Measurements from ENCODE around the gene NOP9. TPM values are rescaled to one million over a fixed set of nuclear protein-coding genes. Genes with fewer than 3 reads are reported as not detected.

NOP9 gene
- total and polyA plus RNA-seq, 2 experiments from 2014 or later: 3.7 to 13.2 TPM

DNA sequence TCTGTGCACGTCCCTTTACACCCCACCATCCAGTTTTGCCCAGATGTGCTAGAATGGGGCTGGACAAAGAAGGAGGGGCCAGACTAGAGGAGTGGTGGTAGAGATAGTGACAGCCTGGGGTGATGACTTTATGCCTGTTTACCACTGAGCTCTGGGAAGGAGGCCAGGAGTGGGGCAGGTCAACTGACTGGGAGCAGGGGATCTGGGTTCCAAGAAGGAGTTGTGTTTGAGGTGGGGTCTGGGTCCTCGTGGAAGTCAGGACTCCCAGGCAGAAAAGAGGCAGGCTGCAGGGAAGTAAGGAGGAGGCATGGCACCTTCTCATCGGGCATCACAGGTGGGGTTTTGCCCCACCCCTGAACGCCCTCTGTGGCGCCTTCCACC lies 10.6 kb downstream of the NOP9 start:
- peaks cover 2% of the 10 kb centered on the region for H3K79me2 ChIP-seq
- H3K4me1 ChIP-seq (ENCODE audit: insufficient read depth): peaks cover 5% of the 10 kb centered on the region
- H3K4me3 ChIP-seq: no peak overlapping the region
- no peak overlapping the region for H2AFZ ChIP-seq
- 94% methylated on average over 5 of the region's 5 CpGs for WGBS (ENCODE audit: low lambda C conversion rate, missing lambda C conversion rate)
- no peaks in the 10 kb centered on the region for H4K20me1 ChIP-seq (ENCODE audit: insufficient read depth, poor library complexity, severe bottlenecking)
- H3K4me2 ChIP-seq: no peak overlapping the region
- no peak overlapping the region for H3K27ac ChIP-seq
- TF ChIP-seq EZH2 (IDR thresholded peaks at IDR 0.05; ENCODE audit: borderline replicate concordance) (no peak), EZH2phosphoT487 (IDR thresholded peaks at IDR 0.05; ENCODE audit: low read depth, severe bottlenecking, unreplicated experiment) (no peak)
- TF ChIP-seq, protein P1, sequence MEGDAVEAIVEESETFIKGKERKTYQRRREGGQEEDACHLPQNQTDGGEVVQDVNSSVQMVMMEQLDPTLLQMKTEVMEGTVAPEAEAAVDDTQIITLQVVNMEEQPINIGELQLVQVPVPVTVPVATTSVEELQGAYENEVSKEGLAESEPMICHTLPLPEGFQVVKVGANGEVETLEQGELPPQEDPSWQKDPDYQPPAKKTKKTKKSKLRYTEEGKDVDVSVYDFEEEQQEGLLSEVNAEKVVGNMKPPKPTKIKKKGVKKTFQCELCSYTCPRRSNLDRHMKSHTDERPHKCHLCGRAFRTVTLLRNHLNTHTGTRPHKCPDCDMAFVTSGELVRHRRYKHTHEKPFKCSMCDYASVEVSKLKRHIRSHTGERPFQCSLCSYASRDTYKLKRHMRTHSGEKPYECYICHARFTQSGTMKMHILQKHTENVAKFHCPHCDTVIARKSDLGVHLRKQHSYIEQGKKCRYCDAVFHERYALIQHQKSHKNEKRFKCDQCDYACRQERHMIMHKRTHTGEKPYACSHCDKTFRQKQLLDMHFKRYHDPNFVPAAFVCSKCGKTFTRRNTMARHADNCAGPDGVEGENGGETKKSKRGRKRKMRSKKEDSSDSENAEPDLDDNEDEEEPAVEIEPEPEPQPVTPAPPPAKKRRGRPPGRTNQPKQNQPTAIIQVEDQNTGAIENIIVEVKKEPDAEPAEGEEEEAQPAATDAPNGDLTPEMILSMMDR (IDR thresholded peaks at IDR 0.05; ENCODE audit: poor library complexity): no peak
- H3K9me2 ChIP-seq (replicated peaks; ENCODE audit: insufficient read depth): no peaks in the 10 kb centered on the region
- no peak for DNase-seq (ENCODE audit: low spot score)
- no peaks in the 10 kb centered on the region for H3K9me3 ChIP-seq (ENCODE audit: low read depth)
- no peaks in the 10 kb centered on the region for H3K27me3 ChIP-seq
- H3K36me3 ChIP-seq (replicated peaks; ENCODE audit: insufficient read depth, low read depth): no peaks in the 10 kb centered on the region

- H3K4me2 ChIP-seq: no peak within 1 kb of the TSS
- H3K4me1 ChIP-seq (ENCODE audit: insufficient read depth): peaks cover 5% of the 10 kb centered on the region
- no peaks in the 10 kb centered on the region for H3K36me3 ChIP-seq (replicated peaks; ENCODE audit: insufficient read depth, low read depth)
- no peak within 1 kb of the TSS for H2AFZ ChIP-seq
- no peaks in the 10 kb centered on the region for H4K20me1 ChIP-seq (ENCODE audit: insufficient read depth, poor library complexity, severe bottlenecking)
- 99% methylated on average over 81 of the region's 99 CpGs for WGBS (ENCODE audit: low lambda C conversion rate, missing lambda C conversion rate)
- H3K9me2 ChIP-seq (replicated peaks; ENCODE audit: insufficient read depth): no peaks in the 10 kb centered on the region
- TF ChIP-seq EZH2 (IDR thresholded peaks at IDR 0.05; ENCODE audit: borderline replicate concordance) (no peak), EZH2phosphoT487 (IDR thresholded peaks at IDR 0.05; ENCODE audit: low read depth, severe bottlenecking, unreplicated experiment) (no peak)
- TF ChIP-seq, protein P1 (IDR thresholded peaks at IDR 0.05; ENCODE audit: poor library complexity): no peak
- H3K27me3 ChIP-seq: no peaks in the 10 kb centered on the region
- no peak within 1 kb of the TSS for H3K4me3 ChIP-seq
- no peaks in the 10 kb centered on the region for H3K9me3 ChIP-seq (ENCODE audit: low read depth)
- no peak for DNase-seq (ENCODE audit: low spot score)
- H3K27ac ChIP-seq: no peak within 1 kb of the TSS
- H3K79me2 ChIP-seq: peaks cover 2% of the 10 kb centered on the region
These were observed 11.3 kb downstream of the NOP9 start, which contains the start of gene LTB4R for GRCh38 chr14:24310646-24311604. LTB4R (plus strand) TSS chr14:24311502; CDS start chr14:24315652, 4,150 bp downstream.

DNA sequence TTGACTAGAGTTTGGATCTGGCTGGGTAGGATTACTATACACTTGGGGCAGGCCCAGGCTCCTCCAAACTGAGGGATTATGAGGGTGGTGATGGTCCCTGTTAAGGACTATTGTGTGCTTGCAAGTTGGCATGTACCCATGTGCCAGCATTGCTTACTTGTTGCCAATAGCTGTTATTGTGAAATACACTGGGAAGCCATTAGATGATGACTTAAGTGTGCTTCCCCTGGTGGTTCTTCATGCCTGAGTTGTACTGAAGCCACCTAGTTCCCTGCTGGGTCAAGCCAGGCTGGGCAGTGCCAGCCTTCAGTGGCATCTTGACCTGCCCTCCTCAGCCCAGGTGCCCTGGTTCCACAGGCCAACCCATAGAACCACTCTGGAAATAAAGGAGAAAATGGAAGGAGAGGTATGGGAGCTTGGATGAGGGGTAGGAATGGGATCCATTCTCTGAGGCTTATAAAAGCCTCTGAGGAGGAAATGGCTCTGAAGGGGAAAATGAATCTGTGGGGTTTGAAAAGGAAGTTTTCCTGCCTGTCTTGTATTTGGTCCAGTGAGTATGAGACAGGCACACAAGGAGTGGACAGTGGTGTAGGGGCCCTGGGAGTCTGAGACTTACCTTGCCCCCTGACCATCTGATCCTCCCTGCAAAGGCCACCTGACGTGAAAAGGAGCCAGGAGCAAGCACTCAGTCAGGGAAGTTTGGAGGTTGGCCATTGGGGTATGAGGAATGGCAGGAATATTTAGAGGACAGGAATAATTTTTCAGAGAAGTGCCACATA lies 12.4 kb downstream of the NOP9 start:
- Histone ChIP-seq H3K36me3 (replicated peaks; ENCODE audit: insufficient read depth, low read depth) (no peaks in the 10 kb centered on the region), H3K4me3 (no peak overlapping the region), H2AFZ (no peak overlapping the region), H3K27ac (no peak overlapping the region), H3K9me3 (ENCODE audit: low read depth) (no peaks in the 10 kb centered on the region), H4K20me1 (ENCODE audit: insufficient read depth, poor library complexity, severe bottlenecking) (no peaks in the 10 kb centered on the region), H3K4me1 (ENCODE audit: insufficient read depth) (peaks cover 5% of the 10 kb centered on the region), H3K79me2 (no peaks in the 10 kb centered on the region), H3K9me2 (replicated peaks; ENCODE audit: insufficient read depth) (no peaks in the 10 kb centered on the region), H3K27me3 (no peaks in the 10 kb centered on the region), H3K4me2 (no peak overlapping the region)
- 91% methylated on average over 1 of the region's 1 CpG for WGBS (ENCODE audit: low lambda C conversion rate, missing lambda C conversion rate)
- DNase-seq (ENCODE audit: low spot score): no peak
- TF ChIP-seq EZH2 (IDR thresholded peaks at IDR 0.05; ENCODE audit: borderline replicate concordance): no peak
- no peak for TF ChIP-seq EZH2phosphoT487 (IDR thresholded peaks at IDR 0.05; ENCODE audit: low read depth, severe bottlenecking, unreplicated experiment)
- TF ChIP-seq, protein P1 (IDR thresholded peaks at IDR 0.05; ENCODE audit: poor library complexity): no peak

Measured in hepatocyte (in vitro differentiated cells).